Subcutaneous abdominal adipose tissue (tissue), 5 donors: ENCODE measurements around the gene PITHD1.
"Not testable (repeated sequence)": the region's sequence is repeated elsewhere in the genome, so short reads cannot be mapped to it uniquely, and the experiment has no call there.

ENCODE experiments used
- H3K27ac ChIP-seq: one replicate; pipeline ENCODE4 v1.7.0; 2013; ENCODE audit warnings: low read depth, mild to moderate bottlenecking, inconsistent platforms, low read length, moderate library complexity
- H3K27me3 ChIP-seq, 5 donors: one replicate each; pipeline ENCODE4 v1.7.0; 2013; ENCODE audit warnings: low read length in 5 of 5, inconsistent platforms in 1 of 5; ENCODE audit not compliant: control insufficient read depth in 5 of 5, insufficient read depth in 4 of 5
- H3K36me3 ChIP-seq, 5 donors: one replicate each; pipeline ENCODE4 v1.7.0; 2013; ENCODE audit warnings: low read length in 5 of 5; ENCODE audit not compliant: control insufficient read depth in 5 of 5, insufficient read depth in 5 of 5
- H3K4me1 ChIP-seq, 5 donors: one replicate each; pipeline ENCODE4 v1.7.0; 2013; ENCODE audit warnings: low read length in 5 of 5, mild to moderate bottlenecking in 3 of 5, moderate library complexity in 1 of 5; ENCODE audit not compliant: control insufficient read depth in 5 of 5, insufficient read depth in 5 of 5
- H3K4me3 ChIP-seq, 5 donors: one replicate each; pipeline ENCODE4 v1.7.0; 2013; ENCODE audit warnings: low read length in 5 of 5, low read depth in 1 of 5
- H3K9ac ChIP-seq, 5 donors: one replicate each; pipeline ENCODE4 v1.7.0; 2013; ENCODE audit warnings: low read length in 5 of 5, mild to moderate bottlenecking in 4 of 5, moderate library complexity in 3 of 5
- H3K9me3 ChIP-seq, 5 donors: one replicate each; pipeline ENCODE4 v1.7.0; 2013; ENCODE audit warnings: low read length in 5 of 5; ENCODE audit not compliant: control insufficient read depth in 5 of 5
- donor health status: healthy.
- donor health status: healthy.
- donor health status: healthy.
- donor health status: healthy.
- donor health status: healthy.

Gene PITHD1

DNA sequence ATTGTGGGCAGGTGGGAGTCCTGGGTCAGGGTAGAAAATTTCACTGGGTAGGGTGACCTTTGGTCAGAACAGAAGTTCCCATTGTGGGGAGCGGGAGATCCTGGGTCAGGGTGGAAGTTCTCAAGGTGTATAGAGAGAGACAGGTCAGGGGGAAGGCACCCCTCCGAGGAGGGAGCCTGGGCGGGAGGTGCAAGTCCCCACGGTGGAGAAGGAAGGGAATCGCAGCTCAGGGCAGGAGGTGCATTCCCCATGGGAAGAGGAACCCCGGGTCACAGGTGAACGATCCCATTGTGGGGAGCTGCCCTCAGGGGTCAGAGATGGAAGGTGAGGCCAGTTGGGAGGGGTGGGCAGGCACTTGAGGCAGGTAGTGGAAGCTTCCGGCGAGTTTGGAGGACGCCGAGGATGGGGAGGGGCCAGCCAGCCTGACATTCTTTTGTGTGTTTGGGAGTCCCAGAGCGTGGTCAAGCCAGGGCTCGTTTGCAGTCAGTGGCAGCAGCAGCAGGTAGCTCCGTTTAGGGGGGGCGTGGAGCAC lies 13.4 kb downstream of the PITHD1 start:
- H3K9ac ChIP-seq = peak overlapping the region; percentile 78 to 94 (median 88)
- no peaks in the 10 kb centered on the region for H3K27me3 ChIP-seq
- H3K4me3 ChIP-seq = peak overlapping the region; percentile 75 to 97 (median 87)
- peak overlapping the region; percentile 54 for H3K27ac ChIP-seq
- H3K36me3 ChIP-seq = peaks cover 0 to 62% (median 39%) of the 10 kb centered on the region in 5 donors
- H3K9me3 ChIP-seq = no peaks in the 10 kb centered on the region
- peaks cover 9 to 29% (median 23%) of the 10 kb centered on the region in 5 donors for H3K4me1 ChIP-seq

DNA sequence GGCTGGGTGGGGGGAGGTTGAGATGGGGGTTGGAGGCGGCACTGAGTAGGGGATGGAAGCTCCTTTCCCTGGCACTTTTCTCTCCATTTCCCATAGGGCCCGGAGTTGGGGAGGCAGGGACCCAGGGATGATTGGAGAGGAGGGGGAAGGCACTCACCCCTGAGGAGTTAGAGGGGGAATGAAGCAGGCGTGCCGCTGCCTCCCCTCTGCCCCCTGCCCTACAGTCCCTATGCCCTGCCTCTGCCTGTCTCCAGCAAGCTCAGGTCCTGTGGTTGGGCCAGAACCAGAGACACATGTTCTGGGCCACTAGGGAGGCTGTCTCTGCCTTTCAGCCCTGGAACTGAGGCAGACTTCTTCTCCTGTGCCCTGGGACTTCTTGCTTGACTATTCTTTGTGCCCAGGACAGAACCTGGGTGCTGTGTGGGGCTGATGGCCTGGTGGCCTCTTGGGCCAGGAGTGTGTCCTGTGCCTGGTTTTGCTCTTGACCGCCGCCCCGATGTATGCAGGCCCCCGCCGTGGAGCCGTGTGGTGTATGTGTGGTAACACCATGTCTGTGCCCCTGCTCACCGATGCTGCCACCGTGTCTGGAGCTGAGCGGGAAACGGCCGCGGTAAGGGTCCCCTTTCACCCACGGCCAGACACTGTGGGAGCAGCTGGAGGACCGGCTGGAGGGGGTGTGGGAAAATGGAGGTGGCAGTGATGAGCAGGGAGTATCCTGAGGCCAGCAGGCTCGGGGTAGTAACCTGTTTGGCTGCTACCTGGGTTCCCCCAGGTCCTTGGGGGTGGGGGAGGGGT lies 14.1 kb downstream of the PITHD1 start:
- Histone ChIP-seq H3K9me3 (no peaks in the 10 kb centered on the region), H3K27me3 (no peaks in the 10 kb centered on the region), H3K4me3 (peak overlapping the region in 4 of 5 donors; percentile 32 to 75 (median 35)), H3K9ac (peak overlapping the region in 3 of 5 donors; percentile 4 to 64 (median 59)), H3K36me3 (peaks cover 0 to 61% (median 37%) of the 10 kb centered on the region in 5 donors), H3K27ac (no peak overlapping the region), H3K4me1 (peaks cover 9 to 29% (median 23%) of the 10 kb centered on the region in 5 donors)

DNA sequence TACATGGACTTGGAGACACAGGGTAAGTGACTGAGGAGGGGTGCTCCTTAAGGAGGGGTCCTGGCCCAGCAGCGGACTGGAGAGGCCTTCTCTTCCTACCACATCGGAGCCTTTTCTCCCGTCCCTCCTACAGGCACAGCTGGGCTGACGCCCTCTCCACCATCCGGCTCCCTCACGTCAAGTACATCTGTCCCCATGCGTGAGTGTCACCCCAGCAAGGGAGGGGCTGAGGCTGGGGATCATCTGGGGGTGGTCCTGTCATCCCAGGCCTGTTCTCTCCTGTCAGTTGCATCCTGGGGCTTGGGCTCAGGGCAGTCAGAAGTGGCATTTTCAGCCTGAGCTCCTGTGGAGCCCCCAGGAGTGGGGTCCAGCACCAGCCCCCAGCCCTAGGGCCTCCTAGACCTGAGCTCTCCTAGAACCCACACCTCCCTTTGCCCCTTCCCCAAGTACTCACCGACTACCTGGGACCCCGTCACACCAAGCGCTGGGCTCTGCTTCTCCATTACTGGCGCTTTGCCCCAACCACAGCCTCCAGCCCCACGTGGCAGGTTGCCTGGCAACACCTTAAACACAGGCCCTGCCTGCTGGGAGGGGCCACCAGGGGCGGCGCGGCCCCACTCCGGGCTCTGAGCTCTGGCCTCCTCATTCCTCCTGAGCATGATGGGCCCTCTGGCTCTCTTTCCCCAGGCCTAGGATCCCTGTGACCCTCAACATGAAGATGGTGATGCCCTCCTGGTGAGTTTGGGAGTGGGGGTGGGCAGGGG lies 15.0 kb downstream of the PITHD1 start:
- no peaks in the 10 kb centered on the region for H3K27me3 ChIP-seq
- H3K9ac ChIP-seq = peak overlapping the region in 1 of 5 donors; percentile 64
- H3K27ac ChIP-seq = no peak overlapping the region
- H3K4me1 ChIP-seq = peaks cover 9 to 29% (median 23%) of the 10 kb centered on the region in 5 donors
- H3K9me3 ChIP-seq = no peaks in the 10 kb centered on the region
- no peak overlapping the region for H3K4me3 ChIP-seq
- H3K36me3 ChIP-seq = peaks cover 0 to 61% (median 36%) of the 10 kb centered on the region in 5 donors

GRCh38 chr1:23793861-23794731 lies 15.9 kb downstream of the PITHD1 start:
- no peaks in the 10 kb centered on the region for H3K27me3 ChIP-seq
- no peaks in the 10 kb centered on the region for H3K9me3 ChIP-seq
- H3K36me3 ChIP-seq = peaks cover 0 to 57% (median 37%) of the 10 kb centered on the region in 5 donors
- H3K27ac ChIP-seq = no peak overlapping the region
- peaks cover 9 to 32% (median 28%) of the 10 kb centered on the region in 5 donors for H3K4me1 ChIP-seq
- H3K4me3 ChIP-seq = no peak overlapping the region
- no peak overlapping the region for H3K9ac ChIP-seq

DNA sequence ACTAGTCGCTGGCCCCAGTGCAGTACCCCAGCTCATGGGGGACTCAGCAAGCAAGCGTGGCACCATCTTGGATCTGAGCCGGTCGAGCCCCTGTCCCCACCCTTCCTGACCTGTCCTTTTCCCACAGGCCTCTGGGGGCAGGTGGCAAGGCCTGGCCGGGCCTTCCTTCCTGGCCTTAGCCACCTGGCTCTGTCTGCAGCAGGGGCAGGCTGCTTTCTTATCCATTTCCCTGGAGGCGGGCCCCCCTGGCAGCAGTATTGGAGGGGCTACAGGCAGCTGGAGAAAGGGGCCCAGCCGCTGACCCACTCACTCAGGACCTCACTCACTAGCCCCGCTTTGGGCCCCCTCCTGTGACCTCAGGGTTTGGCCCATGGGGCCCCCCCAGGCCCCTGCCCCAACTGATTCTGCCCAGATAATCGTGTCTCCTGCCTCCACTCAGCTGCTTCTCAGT lies 16.5 kb downstream of the PITHD1 start:
- H3K9me3 ChIP-seq, H3K4me3 ChIP-seq, H3K9ac ChIP-seq, H3K27me3 ChIP-seq, H3K27ac ChIP-seq: not testable (repeated sequence)
- peaks cover 9 to 39% (median 35%) of the 10 kb centered on the region in 5 donors for H3K4me1 ChIP-seq
- peaks cover 0 to 56% (median 37%) of the 10 kb centered on the region in 5 donors for H3K36me3 ChIP-seq

GRCh38 chr1:23795676-23796465 lies 17.7 kb downstream of the PITHD1 start:
- Histone ChIP-seq H3K27ac (no peak overlapping the region), H3K27me3 (no peaks in the 10 kb centered on the region), H3K9ac (no peak overlapping the region), H3K4me3 (no peak overlapping the region), H3K9me3 (no peaks in the 10 kb centered on the region), H3K4me1 (peaks cover 4 to 37% (median 30%) of the 10 kb centered on the region in 5 donors), H3K36me3 (peaks cover 0 to 56% (median 37%) of the 10 kb centered on the region in 5 donors)

- Histone ChIP-seq H3K27ac (no peak overlapping the region), H3K9me3 (no peaks in the 10 kb centered on the region), H3K27me3 (no peaks in the 10 kb centered on the region), H3K4me1 (peaks cover 4 to 40% (median 33%) of the 10 kb centered on the region in 5 donors), H3K9ac (no peak overlapping the region), H3K36me3 (peaks cover 0 to 56% (median 37%) of the 10 kb centered on the region in 5 donors), H3K4me3 (no peak overlapping the region)
These were observed 18.5 kb downstream of the PITHD1 start for GRCh38 chr1:23796466-23797271.

DNA sequence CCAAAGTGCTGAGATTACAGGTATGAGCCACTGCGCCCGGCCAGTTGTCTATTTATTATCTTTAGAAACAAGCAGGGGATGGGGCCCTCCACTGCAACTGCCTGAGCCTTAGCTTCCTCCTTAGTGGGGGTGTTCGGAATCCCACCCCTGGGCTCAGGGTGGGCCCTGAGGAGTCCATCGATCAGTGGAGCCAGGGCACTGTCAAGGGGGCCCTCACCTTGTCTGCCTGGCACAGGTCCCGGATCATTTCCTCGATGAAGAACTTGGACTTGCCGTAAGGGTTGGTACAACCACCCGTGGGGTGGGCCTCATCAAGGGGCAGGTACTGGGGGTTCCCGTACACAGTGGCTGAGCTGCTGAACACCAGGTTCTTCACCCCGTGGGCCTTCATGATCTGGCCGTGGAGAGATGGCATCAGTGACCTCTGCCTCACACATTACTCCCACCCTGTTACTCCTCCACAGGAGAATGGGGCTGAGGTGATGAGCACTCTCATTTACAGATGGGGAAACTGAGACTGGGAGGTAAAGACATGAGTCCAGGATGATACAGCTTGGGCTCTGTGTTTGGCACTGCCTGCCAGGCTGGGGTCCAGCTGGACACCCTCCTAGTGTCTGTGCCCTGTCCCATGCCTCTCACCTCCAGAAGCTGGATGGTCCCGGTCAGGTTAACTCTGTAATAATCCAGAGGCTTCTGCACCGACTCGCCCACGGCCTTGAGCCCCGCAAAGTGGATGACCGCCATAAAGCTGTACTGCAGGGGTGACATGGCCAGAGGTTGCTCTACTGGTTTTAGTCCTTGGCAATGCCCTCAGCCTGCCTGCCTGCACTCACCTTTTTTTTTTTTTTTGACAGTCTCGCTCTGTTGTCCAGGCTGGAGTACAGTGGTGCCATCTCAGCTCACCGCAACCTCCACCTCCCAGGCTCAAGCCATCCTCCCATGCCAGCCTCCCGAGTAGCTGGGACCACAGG lies 19.5 kb downstream of the PITHD1 start:
- H3K27ac ChIP-seq = no peak overlapping the region
- no peaks in the 10 kb centered on the region for H3K9me3 ChIP-seq
- no peaks in the 10 kb centered on the region for H3K27me3 ChIP-seq
- H3K4me1 ChIP-seq = peaks cover 0 to 34% (median 23%) of the 10 kb centered on the region in 5 donors
- H3K9ac ChIP-seq = peak overlapping the region in 1 of 5 donors; percentile 26
- no peak overlapping the region for H3K4me3 ChIP-seq
- H3K36me3 ChIP-seq = peaks cover 0 to 53% (median 37%) of the 10 kb centered on the region in 5 donors
